ENCODE data around the gene DTX3. TPM values are rescaled to one million over a fixed set of nuclear protein-coding genes. Genes with fewer than 3 reads are reported as not detected.

Gene DTX3
- total and polyA plus RNA-seq, 2 of the 13 experiments (the other 11 are each of a cell fraction or from before 2014, with no cell fraction given) = 9.0 to 27.2 TPM

- TF ChIP-seq ARID5B (CRISPR knock-in tag; IDR thresholded peaks at IDR 0.05) (no peak), GABPB1 (CRISPR knock-in tag; IDR thresholded peaks at IDR 0.05) (peak; percentile 71), REST (IDR thresholded peaks at IDR 0.05; ENCODE audit: borderline replicate concordance in 1 of 2, low read depth in 1 of 2, low read length in 2 of 2) (no peak), ZNF644 (CRISPR knock-in tag; IDR thresholded peaks at IDR 0.05; ENCODE audit: low read depth) (no peak), ZNF547 (CRISPR knock-in tag; IDR thresholded peaks at IDR 0.05) (peak; percentile 38; the same call in 1 of the 2 replicates), ZNF609 (CRISPR knock-in tag; IDR thresholded peaks at IDR 0.05; ENCODE audit: borderline replicate concordance) (no peak), ZBTB7B (CRISPR knock-in tag; IDR thresholded peaks at IDR 0.05) (0 out of 2 replicates have a peak, but pooled peaks have one; percentile 39), ZNF781 (CRISPR knock-in tag; IDR thresholded peaks at IDR 0.05; ENCODE audit: borderline replicate concordance, not compliant biosample characterization) (no peak), ZNF460 (CRISPR knock-in tag; IDR thresholded peaks at IDR 0.05; ENCODE audit: borderline replicate concordance) (no peak), POGK (CRISPR knock-in tag; conservative IDR thresholded peaks at IDR 0.05) (no peak; the same call in 1 of the 2 replicates)
Measured at GRCh38 chr12:57621497-57622292, 17.1 kb downstream of the DTX3 start (continued).

Data from HepG2 (cell line).